Left kidney (tissue), 2 donors: ENCODE measurements around the gene TCEAL7. TPM values are rescaled to one million over a fixed set of nuclear protein-coding genes. Genes with fewer than 3 reads are reported as not detected.
A peak's percentile ranks its signal among the peaks of the same experiment; 100 is the strongest.

Experiments
- DNase-seq: peaks from one replicate; pipeline ENCODE4 v3.0.0-alpha.2; 2013
- polyA plus RNA-seq: library from polyadenylated mRNA; unstranded; fragments of 120-200 nt; gene quantifications from one replicate; pipeline ENCODE4 v1.2.1, GENCODE V29; 2013; ENCODE audit not compliant: insufficient read length

The TCEAL7 gene
- polyA plus RNA-seq, 1 donor = 37.6 TPM

DNA sequence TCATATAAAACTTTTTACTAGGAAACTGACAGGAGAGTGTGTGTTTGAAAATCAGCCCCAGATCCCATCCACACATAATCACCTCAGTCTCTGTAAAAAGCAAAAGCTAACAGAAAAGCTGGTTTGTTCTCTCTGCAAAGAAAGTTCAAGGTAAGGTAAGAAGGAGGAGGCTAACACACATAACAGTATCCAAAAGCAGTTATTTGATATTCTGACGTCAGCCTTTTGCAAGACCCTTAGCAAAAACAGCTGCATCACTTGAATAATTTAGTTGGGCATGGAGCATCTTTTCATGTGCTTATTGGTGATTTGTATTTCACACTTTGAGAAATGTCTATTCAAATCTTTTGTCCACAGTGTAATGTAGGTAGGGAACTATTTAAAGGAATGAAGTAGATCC is 31.8 kb downstream of the TCEAL7 start:
- DNase-seq = no peak

DNA sequence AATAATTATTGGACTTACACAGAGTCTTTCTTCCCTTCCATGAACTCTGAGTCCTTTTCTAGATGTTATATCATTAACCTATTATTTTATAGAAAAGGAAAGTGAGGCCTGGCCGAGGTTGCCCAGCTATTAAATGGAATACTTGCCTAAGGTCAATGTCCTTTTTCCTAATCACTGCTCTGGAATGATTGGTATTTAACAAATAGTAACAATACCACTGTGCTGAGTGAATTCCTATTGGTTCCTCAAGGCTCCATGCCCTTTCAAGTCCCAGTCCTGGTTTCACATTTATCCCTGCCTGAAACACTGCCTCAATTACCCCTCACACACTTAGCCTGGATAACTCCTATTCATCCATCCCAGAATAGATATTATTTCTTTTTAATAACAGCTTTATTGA is 32.4 kb downstream of the TCEAL7 start:
- DNase-seq = no peak

DNA sequence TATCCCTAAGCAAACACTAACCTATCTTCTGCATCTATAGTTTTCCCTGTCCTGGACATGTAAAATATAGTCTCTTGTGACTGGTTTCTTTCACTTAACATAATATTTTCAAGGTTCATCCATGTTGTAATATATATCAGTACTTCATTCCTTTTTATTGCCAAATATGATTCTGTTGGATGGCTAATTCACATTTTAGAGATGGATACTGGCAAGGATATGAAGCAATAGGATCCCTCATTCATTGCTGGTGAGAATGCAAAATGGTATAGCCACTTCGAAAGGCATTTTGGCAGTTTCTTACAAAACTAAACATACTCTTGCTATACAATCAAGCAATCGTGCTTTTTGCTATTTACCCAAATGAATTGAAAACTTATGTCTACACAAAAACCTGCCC is 33.0 kb downstream of the TCEAL7 start:
- no peak for DNase-seq

DNA sequence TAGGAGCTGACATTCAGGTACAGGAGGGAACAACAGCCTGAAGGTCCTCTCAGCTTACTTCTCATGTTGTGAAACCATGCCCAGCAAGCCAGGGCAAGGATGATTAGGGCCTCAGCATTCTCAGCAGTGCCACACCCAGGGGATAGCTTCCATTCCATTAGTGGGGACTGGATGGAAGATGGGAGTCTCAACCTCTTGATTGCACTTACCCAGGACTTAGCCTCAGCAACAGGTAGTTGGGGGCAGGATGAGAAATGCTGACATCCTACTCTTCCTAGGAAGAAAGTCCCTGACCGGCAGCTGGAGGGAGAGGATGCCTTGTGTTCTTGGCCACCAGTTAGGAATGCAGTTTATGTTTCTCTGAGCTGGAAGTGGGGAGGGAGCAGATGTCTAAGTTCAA is 37.5 kb downstream of the TCEAL7 start:
- no peak for DNase-seq

DNA sequence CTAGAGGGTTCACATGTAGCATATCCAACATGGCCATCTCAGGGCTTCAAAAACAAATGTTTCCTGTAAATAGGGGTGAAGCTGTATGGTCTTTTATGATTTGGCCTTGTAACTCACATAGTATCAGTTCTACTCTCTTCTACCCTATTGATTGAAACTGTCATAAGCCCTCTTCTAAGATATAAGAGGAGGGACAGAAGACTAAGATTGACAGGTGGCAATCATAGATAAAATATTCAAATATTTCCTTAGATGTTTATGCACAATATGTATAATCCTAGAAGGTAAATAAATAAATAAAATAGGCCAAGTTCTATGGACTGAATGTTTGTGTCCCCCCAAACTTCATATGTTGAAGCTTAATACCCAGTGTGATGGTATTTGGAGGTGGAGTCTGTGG is 39.4 kb downstream of the TCEAL7 start:
- no peak for DNase-seq

DNA sequence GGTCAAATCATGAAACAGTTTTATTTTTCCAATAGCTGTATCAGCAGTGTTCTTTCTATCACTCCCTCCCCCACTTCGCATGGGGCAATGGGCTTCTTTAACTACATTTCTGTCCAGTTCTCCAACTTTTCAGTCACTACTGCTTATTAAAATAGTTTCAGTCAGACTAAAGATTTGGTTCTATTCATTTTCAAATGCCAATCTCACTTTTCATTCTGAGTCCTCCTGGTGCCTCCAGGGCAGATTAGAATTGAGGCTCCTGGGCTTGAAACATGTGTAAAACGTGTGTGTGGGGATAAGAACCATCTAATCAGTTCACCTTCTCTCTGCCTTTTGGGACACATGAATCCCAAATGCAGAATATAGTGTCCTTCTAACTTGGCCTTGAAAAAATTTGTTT is 42.8 kb downstream of the TCEAL7 start:
- DNase-seq = no peak

DNA sequence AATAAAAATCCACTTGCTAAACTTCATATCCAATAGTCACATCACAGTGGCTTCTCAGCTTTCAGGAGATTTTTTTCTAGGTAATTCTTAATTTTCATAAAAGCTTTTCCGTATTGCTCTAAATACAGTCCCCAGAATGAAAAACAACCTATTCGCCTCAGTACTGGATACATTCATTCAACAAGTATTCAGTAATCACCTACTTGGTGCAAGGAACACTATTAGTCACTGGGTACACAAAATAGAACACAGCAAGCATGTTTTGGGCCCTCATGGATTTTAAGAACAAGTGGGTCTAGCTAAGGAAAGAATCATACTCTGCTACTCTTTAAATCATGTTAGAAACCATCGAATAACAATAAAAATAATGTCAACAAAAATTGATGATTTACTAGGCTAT is 43.5 kb downstream of the TCEAL7 start:
- no peak for DNase-seq

DNA sequence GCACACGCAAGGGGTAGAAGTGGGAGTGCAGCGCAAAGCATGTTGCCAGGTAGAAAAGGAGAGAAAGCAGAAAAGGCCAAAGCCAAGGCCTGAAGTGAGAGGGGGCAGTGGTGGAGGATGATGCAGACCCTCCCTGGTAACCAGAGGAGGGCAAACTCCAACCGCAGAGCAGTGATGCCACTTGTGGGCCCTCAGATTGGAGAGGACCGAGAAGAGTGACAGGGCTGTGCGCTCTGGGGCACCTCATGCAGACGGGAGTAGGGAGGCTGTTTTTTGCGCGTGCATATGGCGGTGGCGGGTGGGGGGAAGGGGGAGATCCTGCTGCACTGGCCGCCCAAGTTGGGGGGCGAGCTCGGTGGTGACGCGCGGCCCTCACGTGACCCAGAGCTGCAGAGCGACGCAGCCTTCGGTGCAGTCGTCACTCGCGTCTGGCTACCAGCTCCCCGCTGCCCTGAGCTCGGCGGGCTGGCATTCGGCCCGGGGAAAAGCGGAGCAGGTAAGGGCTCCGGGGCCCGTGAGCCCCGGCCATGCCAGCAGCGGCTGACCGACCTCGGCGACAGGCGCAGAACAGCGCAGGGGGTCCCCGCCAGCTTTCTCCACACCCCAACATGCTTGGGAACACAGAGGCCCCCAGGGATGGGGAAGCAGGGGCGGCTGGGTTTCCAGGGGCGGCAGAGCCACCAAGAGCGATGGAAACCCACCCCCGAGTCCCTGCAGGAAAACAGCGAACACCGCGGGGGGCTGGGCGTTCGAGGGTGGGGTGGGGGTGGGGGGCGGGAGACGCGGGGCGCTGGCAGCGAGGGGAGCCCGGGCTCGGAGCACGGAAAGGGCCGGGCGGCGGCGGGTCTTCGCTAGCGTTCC is 46.3 kb downstream of the TCEAL7 start, which contains the start of gene BEX3:
Gene BEX3, plus strand, starts transcription at position 421 of the 861 bp plus-strand sequence. CDS start 984 bp downstream, outside the sequence.
- DNase-seq = peak; percentile 59

DNA sequence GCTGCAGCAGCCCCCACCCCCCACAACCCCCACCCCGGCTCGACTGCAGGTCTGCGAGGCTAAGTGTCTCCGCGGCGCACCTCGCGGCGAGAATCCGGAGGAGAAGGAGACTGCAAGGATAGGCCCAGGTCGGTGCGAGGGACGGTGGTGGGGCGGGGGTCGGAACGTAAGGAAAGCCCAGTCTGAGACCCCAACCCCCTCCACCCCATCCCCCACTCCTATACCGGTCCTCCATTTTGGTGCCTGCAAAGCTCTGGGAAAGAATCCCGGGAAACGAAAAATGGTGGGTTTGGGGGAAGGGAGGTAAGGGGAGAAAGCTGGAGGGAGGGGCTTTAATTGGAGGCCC is 46.9 kb downstream of the TCEAL7 start:
- peak; percentile 60 for DNase-seq

DNA sequence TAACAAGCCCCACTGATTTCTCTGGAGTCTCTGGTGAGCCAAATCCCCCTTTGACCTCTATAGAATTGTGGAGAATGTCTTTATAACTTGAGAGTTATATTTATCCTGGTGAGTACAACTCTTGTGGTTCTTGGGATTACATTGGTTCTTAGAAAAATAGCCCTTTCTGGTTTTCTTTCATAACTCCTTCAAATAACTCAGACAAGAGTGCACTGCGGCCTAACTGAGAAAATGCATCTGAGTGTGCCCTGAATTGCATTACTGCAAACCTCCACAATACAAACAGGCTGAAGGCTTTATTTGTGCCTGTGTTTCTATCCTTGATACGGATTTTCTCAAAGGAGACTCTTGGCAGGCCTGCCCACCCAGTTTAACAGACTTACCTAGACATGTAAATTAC is 49.0 kb downstream of the TCEAL7 start:
- DNase-seq = no peak

Other genes starting within 250 kb of the TCEAL7 start
- 0.33 TPM for gene NXF3, start 237.1 kb upstream of the TCEAL7 start, polyA plus RNA-seq
- gene BEX4, start 115.1 kb upstream of the TCEAL7 start, polyA plus RNA-seq = 144 TPM
- 141 TPM for gene TCEAL8, start 75.1 kb upstream of the TCEAL7 start, polyA plus RNA-seq
- gene TCEAL5, start 53.5 kb upstream of the TCEAL7 start, polyA plus RNA-seq = 14.6 TPM
- 93.2 TPM for gene BEX2, start 19.2 kb upstream of the TCEAL7 start, polyA plus RNA-seq
- 197 TPM for gene TCEAL9, start 26.3 kb downstream of the TCEAL7 start, polyA plus RNA-seq
- 517 TPM for gene BEX3, start 46.3 kb downstream of the TCEAL7 start, polyA plus RNA-seq
- 5.5 TPM for gene RAB40A, start 189.2 kb downstream of the TCEAL7 start, polyA plus RNA-seq